ENCODE measurements around the gene VEGFD. TPM values are rescaled to one million over a fixed set of nuclear protein-coding genes. Genes with fewer than 3 reads are reported as not detected.

Gene VEGFD
- total RNA-seq, 1 donor from 2014 or later = 1.2 TPM

DNA sequence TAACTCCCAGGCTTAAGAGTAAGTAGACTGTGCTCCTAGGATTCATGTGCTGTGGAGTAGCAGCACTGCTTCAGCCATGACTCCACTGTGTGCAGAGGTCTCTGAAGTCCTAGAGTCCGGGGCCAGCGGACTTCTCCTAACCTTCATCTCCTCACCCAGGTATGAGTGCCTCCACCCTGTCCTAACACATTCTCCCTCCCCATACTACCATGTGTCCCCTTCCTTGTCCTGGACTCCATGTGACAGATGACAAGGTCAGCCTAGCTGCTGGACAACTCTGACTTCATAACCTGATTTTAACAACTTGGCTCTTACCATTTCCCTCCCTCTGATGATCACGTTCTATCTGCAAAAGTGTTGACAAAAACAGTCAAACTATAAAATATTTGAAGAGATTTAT lies 85.4 kb downstream of the VEGFD start:
- Mint-ChIP-seq H3K27ac (ENCODE audit: unreplicated experiment) (no peak overlapping the region), H3K4me1 (peaks cover 5% of the 10 kb centered on the region), H3K4me3 (no peak overlapping the region), H3K27me3 (ENCODE audit: low read depth) (peaks cover 3% of the 10 kb centered on the region), H3K36me3 (ENCODE audit: low read depth) (no peaks in the 10 kb centered on the region), H3K9me3 (no peaks in the 10 kb centered on the region)
- no peak for DNase-seq (ENCODE audit: low read depth, low spot score)
- TF ChIP-seq, protein P1, sequence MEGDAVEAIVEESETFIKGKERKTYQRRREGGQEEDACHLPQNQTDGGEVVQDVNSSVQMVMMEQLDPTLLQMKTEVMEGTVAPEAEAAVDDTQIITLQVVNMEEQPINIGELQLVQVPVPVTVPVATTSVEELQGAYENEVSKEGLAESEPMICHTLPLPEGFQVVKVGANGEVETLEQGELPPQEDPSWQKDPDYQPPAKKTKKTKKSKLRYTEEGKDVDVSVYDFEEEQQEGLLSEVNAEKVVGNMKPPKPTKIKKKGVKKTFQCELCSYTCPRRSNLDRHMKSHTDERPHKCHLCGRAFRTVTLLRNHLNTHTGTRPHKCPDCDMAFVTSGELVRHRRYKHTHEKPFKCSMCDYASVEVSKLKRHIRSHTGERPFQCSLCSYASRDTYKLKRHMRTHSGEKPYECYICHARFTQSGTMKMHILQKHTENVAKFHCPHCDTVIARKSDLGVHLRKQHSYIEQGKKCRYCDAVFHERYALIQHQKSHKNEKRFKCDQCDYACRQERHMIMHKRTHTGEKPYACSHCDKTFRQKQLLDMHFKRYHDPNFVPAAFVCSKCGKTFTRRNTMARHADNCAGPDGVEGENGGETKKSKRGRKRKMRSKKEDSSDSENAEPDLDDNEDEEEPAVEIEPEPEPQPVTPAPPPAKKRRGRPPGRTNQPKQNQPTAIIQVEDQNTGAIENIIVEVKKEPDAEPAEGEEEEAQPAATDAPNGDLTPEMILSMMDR (conservative IDR thresholded peaks at IDR 0.05) = no peak

DNA sequence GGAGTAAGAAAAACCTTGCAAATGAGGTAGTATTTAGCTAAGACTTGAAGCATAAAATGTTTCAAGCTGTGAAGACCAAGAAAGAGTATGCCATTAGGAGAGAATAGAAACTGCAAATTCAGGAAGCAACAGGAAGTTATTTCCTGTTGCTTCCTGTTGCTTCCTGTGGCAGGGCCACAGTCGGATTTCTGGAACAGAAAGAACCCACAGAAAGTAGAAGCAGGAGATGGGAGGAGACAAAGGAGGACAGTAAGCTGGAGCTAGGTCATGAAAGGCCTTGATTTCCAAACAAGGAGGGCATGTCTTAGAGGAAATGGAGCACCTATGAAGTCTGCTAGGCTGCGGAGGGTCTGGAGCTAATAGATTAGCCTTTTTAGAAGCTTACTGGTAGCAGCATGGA lies 86.0 kb downstream of the VEGFD start:
- H3K9me3 Mint-ChIP-seq = no peaks in the 10 kb centered on the region
- TF ChIP-seq, protein P1 (conservative IDR thresholded peaks at IDR 0.05) = no peak
- H3K27me3 Mint-ChIP-seq (ENCODE audit: low read depth) = peaks cover 3% of the 10 kb centered on the region
- H3K36me3 Mint-ChIP-seq (ENCODE audit: low read depth) = no peaks in the 10 kb centered on the region
- H3K4me1 Mint-ChIP-seq = peaks cover 5% of the 10 kb centered on the region
- no peak for DNase-seq (ENCODE audit: low read depth, low spot score)
- no peak overlapping the region for H3K27ac Mint-ChIP-seq (ENCODE audit: unreplicated experiment)
- no peak overlapping the region for H3K4me3 Mint-ChIP-seq

Other genes starting within 250 kb of the VEGFD start
- 0.28 TPM in 1 of 2 replicates, not detected in the other for gene ASB9, start 114.3 kb downstream of the VEGFD start, total RNA-seq
- gene ASB11, start 68.8 kb downstream of the VEGFD start, total RNA-seq = not detected in 2 replicates
- 23.6 and 26.2 TPM in 2 replicates for gene PIGA, start 48.9 kb downstream of the VEGFD start, total RNA-seq
- gene PIR, start 108.9 kb upstream of the VEGFD start, total RNA-seq = 53.4 and 58.4 TPM in 2 replicates
- gene BMX, start 116.4 kb upstream of the VEGFD start, total RNA-seq = not detected in 2 replicates
- gene ACE2, start 216.5 kb upstream of the VEGFD start, total RNA-seq = not detected in 2 replicates